ENCODE results near the gene YEATS2. TPM values are rescaled to one million over a fixed set of nuclear protein-coding genes. Genes with fewer than 3 reads are reported as not detected.

The YEATS2 gene
- total RNA-seq, 2 donors from 2014 or later: 9.2 to 12.6 TPM

- TF ChIP-seq CTCF (IDR thresholded peaks at IDR 0.05): no peak
- peaks cover 84% of the 10 kb centered on the region for H3K36me3 ChIP-seq
- H3K27me3 ChIP-seq: no peaks in the 10 kb centered on the region
- H3K4me3 ChIP-seq: no peak overlapping the region
- no peak overlapping the region for H3K27ac ChIP-seq
- no peak for DNase-seq (ENCODE audit: low spot score)
- no peaks in the 10 kb centered on the region for H3K9me3 ChIP-seq
- peaks cover 0 to 11% of the 10 kb centered on the region in 2 donors for H3K4me1 ChIP-seq
Observed at GRCh38 chr3:183802989-183803388, 105.4 kb downstream of the YEATS2 start.

GRCh38 chr3:183807209-183807728 lies 109.7 kb downstream of the YEATS2 start:
- Histone ChIP-seq H3K36me3 (peaks cover 72% of the 10 kb centered on the region), H3K9me3 (no peaks in the 10 kb centered on the region), H3K4me1 (no peaks in the 10 kb centered on the region), H3K27ac (no peak overlapping the region), H3K27me3 (no peaks in the 10 kb centered on the region), H3K4me3 (no peak overlapping the region)
- TF ChIP-seq CTCF (IDR thresholded peaks at IDR 0.05): no peak
- DNase-seq (ENCODE audit: low spot score): no peak

GRCh38 chr3:183807881-183808280 lies 110.3 kb downstream of the YEATS2 start:
- Histone ChIP-seq H3K4me1 (no peaks in the 10 kb centered on the region), H3K36me3 (peaks cover 66% of the 10 kb centered on the region), H3K9me3 (no peaks in the 10 kb centered on the region), H3K27me3 (no peaks in the 10 kb centered on the region), H3K27ac (no peak overlapping the region), H3K4me3 (no peak overlapping the region)
- no peak for DNase-seq (ENCODE audit: low spot score)
- TF ChIP-seq CTCF (IDR thresholded peaks at IDR 0.05): no peak

- Histone ChIP-seq H3K4me1 (no peaks in the 10 kb centered on the region), H3K27ac (no peak overlapping the region), H3K4me3 (no peak overlapping the region), H3K9me3 (no peaks in the 10 kb centered on the region), H3K36me3 (peaks cover 66% of the 10 kb centered on the region), H3K27me3 (no peaks in the 10 kb centered on the region)
- TF ChIP-seq CTCF (IDR thresholded peaks at IDR 0.05): no peak
- no peak for DNase-seq (ENCODE audit: low spot score)
Observed at GRCh38 chr3:183808355-183808754, 110.8 kb downstream of the YEATS2 start.

- no peaks in the 10 kb centered on the region for H3K27me3 ChIP-seq
- no peaks in the 10 kb centered on the region for H3K9me3 ChIP-seq
- no peak for DNase-seq (ENCODE audit: low spot score)
- no peaks in the 10 kb centered on the region for H3K4me1 ChIP-seq
- TF ChIP-seq CTCF (IDR thresholded peaks at IDR 0.05): no peak
- no peak overlapping the region for H3K27ac ChIP-seq
- peaks cover 61% of the 10 kb centered on the region for H3K36me3 ChIP-seq
- H3K4me3 ChIP-seq: no peak overlapping the region
Observed at GRCh38 chr3:183809270-183809669, 111.7 kb downstream of the YEATS2 start.

All from right atrium auricular region (tissue), 2 donors.